Testis (tissue), 2 donors: ENCODE data around the gene KIAA0753.

ENCODE experiments used
- POLR2A ChIP-seq: fragments of 450-650 bp; IDR thresholded peaks from one replicate; pipeline ENCODE4 v1.6.1; 2017; ENCODE audit warnings: antibody characterized with exemption, mild to moderate bottlenecking, moderate library complexity
- TF ChIP-seq, protein P1 (sequence below), 3 experiments: fragments of 450-650 bp in 2 of 3; fragments of 200-600 bp in 1 of 3; sonication (generic) in 1 of 3; IDR thresholded peaks; one replicate each; pipeline ENCODE4 v1.5.1; 2016 to 2019; ENCODE audit warnings: antibody characterized with exemption in 3 of 3, mild to moderate bottlenecking in 2 of 3, moderate library complexity in 1 of 3

DNA sequence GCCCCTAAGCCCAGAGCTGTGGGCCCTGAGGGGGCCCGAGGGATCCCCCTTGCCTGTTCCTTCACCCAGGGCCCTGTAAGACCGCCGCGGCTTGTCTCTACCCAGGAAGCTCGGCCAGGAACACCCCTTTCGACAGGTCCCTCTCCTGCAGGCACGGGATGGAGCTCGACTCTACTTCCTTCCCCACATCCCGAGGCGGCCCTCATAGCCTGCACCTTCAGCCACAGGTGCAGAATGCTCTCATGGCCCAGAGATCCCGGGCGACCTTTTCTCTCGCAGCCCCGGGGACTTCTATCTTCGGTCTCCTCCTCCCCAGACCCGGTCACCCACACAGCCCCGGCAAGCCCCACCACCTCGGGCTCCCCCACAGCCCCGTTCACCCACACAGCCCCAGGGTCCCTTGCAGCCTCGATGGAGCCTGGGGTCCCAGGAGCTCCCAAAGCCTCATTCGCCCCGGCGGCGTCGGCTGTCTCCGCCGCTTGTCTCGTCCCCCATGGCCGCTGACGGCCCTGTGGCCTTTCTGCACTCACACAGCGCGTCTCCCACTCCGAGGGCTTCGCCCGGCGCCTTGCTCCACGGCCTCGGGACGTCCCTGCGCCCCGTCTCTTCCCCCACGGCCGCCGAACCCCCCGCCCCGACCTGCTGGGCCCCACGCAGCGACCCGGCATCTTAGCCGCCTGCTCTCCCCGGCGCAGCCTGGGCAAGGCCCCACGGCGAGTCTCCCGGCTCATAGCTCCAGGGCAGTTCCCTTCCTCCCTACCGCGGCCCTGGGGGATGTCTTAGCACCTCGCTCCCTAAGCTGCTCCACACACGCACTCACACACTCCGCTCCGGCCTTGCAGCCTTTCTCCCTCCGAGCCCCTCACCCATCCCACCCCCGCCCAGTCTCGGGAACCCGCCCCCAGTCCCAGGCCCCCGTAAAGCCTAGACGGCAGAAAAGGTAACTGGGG, 650 bp downstream of the KIAA0753 start:
- no peak for TF ChIP-seq POLR2A
- TF ChIP-seq, protein P1, sequence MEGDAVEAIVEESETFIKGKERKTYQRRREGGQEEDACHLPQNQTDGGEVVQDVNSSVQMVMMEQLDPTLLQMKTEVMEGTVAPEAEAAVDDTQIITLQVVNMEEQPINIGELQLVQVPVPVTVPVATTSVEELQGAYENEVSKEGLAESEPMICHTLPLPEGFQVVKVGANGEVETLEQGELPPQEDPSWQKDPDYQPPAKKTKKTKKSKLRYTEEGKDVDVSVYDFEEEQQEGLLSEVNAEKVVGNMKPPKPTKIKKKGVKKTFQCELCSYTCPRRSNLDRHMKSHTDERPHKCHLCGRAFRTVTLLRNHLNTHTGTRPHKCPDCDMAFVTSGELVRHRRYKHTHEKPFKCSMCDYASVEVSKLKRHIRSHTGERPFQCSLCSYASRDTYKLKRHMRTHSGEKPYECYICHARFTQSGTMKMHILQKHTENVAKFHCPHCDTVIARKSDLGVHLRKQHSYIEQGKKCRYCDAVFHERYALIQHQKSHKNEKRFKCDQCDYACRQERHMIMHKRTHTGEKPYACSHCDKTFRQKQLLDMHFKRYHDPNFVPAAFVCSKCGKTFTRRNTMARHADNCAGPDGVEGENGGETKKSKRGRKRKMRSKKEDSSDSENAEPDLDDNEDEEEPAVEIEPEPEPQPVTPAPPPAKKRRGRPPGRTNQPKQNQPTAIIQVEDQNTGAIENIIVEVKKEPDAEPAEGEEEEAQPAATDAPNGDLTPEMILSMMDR (IDR thresholded peaks at IDR 0.05), result no peak
